ENCODE measurements around the gene VCL. TPM values are rescaled to one million over a fixed set of nuclear protein-coding genes. Genes with fewer than 3 reads are reported as not detected.

VCL gene
- total RNA-seq, 1 experiment from 2014 or later, result 106 TPM

GRCh38 chr10:73964743-73965142 lies 33.2 kb upstream of the VCL start:
- Histone ChIP-seq H3K36me3 (ENCODE audit: control insufficient read depth in 1 of 2, insufficient read depth in 2 of 2, low read length in 2 of 2) (no peaks in the 10 kb centered on the region), H3K27me3 (ENCODE audit: insufficient read depth, low read length) (no peaks in the 10 kb centered on the region), H3K79me2 (ENCODE audit: insufficient read depth, low read length) (no peaks in the 10 kb centered on the region), H3K4me3 (replicated peaks in 1 of 2; ENCODE audit: low read depth in 1 of 2, low read length in 2 of 2) (peak overlapping the region; percentile 13 to 18), H3K4me2 (ENCODE audit: low read length) (peak overlapping the region; percentile 62), H4K20me1 (ENCODE audit: insufficient read depth) (no peaks in the 10 kb centered on the region), H3K4me1 (ENCODE audit: control insufficient read depth in 1 of 2, insufficient read depth in 2 of 2, low read length in 2 of 2) (peaks cover 44 to 76% of the 10 kb centered on the region in 2 experiments), H3K27ac (ENCODE audit: low read depth, low read length) (peak overlapping the region; percentile 100), H3K9me3 (ENCODE audit: control insufficient read depth in 1 of 2, insufficient read depth in 1 of 2, low read depth in 1 of 2, low read length in 2 of 2) (no peaks in the 10 kb centered on the region), H3K9me2 (ENCODE audit: insufficient read depth) (no peaks in the 10 kb centered on the region), H2AFZ (ENCODE audit: low read depth, low read length, poor library complexity, severe bottlenecking) (peak overlapping the region; percentile 3), H3K9ac (ENCODE audit: low read length) (peak overlapping the region; percentile 69)
- no TSS peak for BruUV-seq (replicated peaks)
- no peak for ATAC-seq
- no peak for DNase-seq (ENCODE audit: low read depth, low spot score)
- TF ChIP-seq, protein P1, sequence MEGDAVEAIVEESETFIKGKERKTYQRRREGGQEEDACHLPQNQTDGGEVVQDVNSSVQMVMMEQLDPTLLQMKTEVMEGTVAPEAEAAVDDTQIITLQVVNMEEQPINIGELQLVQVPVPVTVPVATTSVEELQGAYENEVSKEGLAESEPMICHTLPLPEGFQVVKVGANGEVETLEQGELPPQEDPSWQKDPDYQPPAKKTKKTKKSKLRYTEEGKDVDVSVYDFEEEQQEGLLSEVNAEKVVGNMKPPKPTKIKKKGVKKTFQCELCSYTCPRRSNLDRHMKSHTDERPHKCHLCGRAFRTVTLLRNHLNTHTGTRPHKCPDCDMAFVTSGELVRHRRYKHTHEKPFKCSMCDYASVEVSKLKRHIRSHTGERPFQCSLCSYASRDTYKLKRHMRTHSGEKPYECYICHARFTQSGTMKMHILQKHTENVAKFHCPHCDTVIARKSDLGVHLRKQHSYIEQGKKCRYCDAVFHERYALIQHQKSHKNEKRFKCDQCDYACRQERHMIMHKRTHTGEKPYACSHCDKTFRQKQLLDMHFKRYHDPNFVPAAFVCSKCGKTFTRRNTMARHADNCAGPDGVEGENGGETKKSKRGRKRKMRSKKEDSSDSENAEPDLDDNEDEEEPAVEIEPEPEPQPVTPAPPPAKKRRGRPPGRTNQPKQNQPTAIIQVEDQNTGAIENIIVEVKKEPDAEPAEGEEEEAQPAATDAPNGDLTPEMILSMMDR (IDR thresholded peaks at IDR 0.05 in 2 of 3, conservative IDR thresholded peaks at IDR 0.05 in 1 of 3; ENCODE audit: borderline replicate concordance in 1 of 3, insufficient read depth in 1 of 3, low read depth in 2 of 3, low read length in 2 of 3), result no peak
- TF ChIP-seq SIN3A (IDR thresholded peaks at IDR 0.05; ENCODE audit: low read depth) (no peak), MAX (IDR thresholded peaks at IDR 0.05) (no peak), YY1 (IDR thresholded peaks at IDR 0.05; ENCODE audit: extremely low read depth, insufficient replicate concordance, low read depth, low read length) (no peak), RAD21 (IDR thresholded peaks at IDR 0.05; ENCODE audit: low read depth) (no peak), EZH2phosphoT487 (IDR thresholded peaks at IDR 0.05; ENCODE audit: borderline replicate concordance) (no peak), POLR2AphosphoS5 (IDR thresholded peaks at IDR 0.05; ENCODE audit: low read depth, low read length) (no peak), EZH2 (IDR thresholded peaks at IDR 0.05) (no peak), JUND (IDR thresholded peaks at IDR 0.05) (no peak), ZNF274 (IDR thresholded peaks at IDR 0.05; ENCODE audit: low read depth, low read length) (no peak), SP1 (IDR thresholded peaks at IDR 0.05; ENCODE audit: low read depth) (no peak), ELF1 (IDR thresholded peaks at IDR 0.05; ENCODE audit: borderline replicate concordance, low read depth) (no peak)
- TF ChIP-seq, protein P2, sequence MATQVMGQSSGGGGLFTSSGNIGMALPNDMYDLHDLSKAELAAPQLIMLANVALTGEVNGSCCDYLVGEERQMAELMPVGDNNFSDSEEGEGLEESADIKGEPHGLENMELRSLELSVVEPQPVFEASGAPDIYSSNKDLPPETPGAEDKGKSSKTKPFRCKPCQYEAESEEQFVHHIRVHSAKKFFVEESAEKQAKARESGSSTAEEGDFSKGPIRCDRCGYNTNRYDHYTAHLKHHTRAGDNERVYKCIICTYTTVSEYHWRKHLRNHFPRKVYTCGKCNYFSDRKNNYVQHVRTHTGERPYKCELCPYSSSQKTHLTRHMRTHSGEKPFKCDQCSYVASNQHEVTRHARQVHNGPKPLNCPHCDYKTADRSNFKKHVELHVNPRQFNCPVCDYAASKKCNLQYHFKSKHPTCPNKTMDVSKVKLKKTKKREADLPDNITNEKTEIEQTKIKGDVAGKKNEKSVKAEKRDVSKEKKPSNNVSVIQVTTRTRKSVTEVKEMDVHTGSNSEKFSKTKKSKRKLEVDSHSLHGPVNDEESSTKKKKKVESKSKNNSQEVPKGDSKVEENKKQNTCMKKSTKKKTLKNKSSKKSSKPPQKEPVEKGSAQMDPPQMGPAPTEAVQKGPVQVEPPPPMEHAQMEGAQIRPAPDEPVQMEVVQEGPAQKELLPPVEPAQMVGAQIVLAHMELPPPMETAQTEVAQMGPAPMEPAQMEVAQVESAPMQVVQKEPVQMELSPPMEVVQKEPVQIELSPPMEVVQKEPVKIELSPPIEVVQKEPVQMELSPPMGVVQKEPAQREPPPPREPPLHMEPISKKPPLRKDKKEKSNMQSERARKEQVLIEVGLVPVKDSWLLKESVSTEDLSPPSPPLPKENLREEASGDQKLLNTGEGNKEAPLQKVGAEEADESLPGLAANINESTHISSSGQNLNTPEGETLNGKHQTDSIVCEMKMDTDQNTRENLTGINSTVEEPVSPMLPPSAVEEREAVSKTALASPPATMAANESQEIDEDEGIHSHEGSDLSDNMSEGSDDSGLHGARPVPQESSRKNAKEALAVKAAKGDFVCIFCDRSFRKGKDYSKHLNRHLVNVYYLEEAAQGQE (IDR thresholded peaks at IDR 0.05; ENCODE audit: low read depth), result no peak
- POLR2A ChIA-PET, result interaction anchor here (0.5 to 5.8 kb wide), 5 partner anchors 25 to 76 kb away, joined by 3 to 36 read pairs (median 4); partner anchors contain the start of gene VCL
- intact Hi-C loops (cut with micrococcal nuclease), result loop anchor here (1.0 to 5.0 kb wide), 2 partner anchors 75 to 118 kb away; no protein-coding TSS in a partner anchor
- CTCF ChIA-PET, result interaction anchor here (0.8 kb wide), 1 partner anchor 11 kb away, joined by 3 read pairs; no protein-coding TSS in a partner anchor
- RAD21 ChIA-PET (ENCODE audit: low non-redundant PET in 1 of 2, low total read pairs in 2 of 2, uncharacterized antibody in 2 of 2, unreplicated experiment in 2 of 2), result no interaction called here

All from HCT116 (cell line).